KMS-11 (cell line): ENCODE data around the gene ERC2.

Source experiments
- H2AFZ ChIP-seq: fragments of 200-600 bp; sonication (generic); 2 replicates; pipeline ENCODE4 v1.6.1; 2016; ENCODE audit warnings: antibody characterized with exemption, mixed run types, low read depth
- H3K27ac ChIP-seq: fragments of 200-600 bp; sonication (generic); 2 replicates; pipeline ENCODE4 v1.6.1; 2016; ENCODE audit warnings: mild to moderate bottlenecking, mixed run types
- H3K27me3 ChIP-seq: fragments of 200-600 bp; sonication (generic); 2 replicates; pipeline ENCODE4 v1.6.1; 2017; ENCODE audit warnings: mild to moderate bottlenecking, low read depth, mixed run types, moderate library complexity; ENCODE audit not compliant: insufficient read depth
- H3K36me3 ChIP-seq: fragments of 200-600 bp; sonication (generic); 2 replicates; pipeline ENCODE4 v1.6.1; 2017; ENCODE audit warnings: mild to moderate bottlenecking, mixed run types; ENCODE audit not compliant: insufficient read depth
- H3K4me1 ChIP-seq: fragments of 200-600 bp; sonication (generic); 2 replicates; pipeline ENCODE4 v1.6.1; 2016; ENCODE audit warnings: mild to moderate bottlenecking, low read depth, mixed run types; ENCODE audit not compliant: poor library complexity, severe bottlenecking
- H3K4me2 ChIP-seq: fragments of 200-600 bp; sonication (generic); 2 replicates; pipeline ENCODE4 v1.7.0; 2016; ENCODE audit warnings: mild to moderate bottlenecking, mixed run types
- H3K4me3 ChIP-seq: fragments of 200-600 bp; sonication (generic); IDR thresholded peaks from 2 replicates; pipeline ENCODE4 v1.6.1; 2017; ENCODE audit warnings: low read depth, low read length, mixed read lengths; ENCODE audit not compliant: insufficient read depth
- H3K79me2 ChIP-seq: fragments of 200-600 bp; sonication (generic); 2 replicates; pipeline ENCODE4 v1.6.1; 2016; ENCODE audit warnings: low read depth, mixed run types; ENCODE audit not compliant: insufficient read depth
- H3K9ac ChIP-seq: fragments of 200-600 bp; sonication (generic); 2 replicates; pipeline ENCODE4 v1.6.1; 2016; ENCODE audit warnings: mild to moderate bottlenecking, mixed run types
- H4K20me1 ChIP-seq: fragments of 200-600 bp; sonication (generic); 2 replicates; pipeline ENCODE4 v1.6.1; 2016; ENCODE audit warnings: mild to moderate bottlenecking, mixed run types; ENCODE audit not compliant: insufficient read depth
- CTCF ChIP-seq: fragments of 200-600 bp; sonication (generic); conservative IDR thresholded peaks from 2 replicates; pipeline ENCODE4 v1.6.1; 2017; ENCODE audit warnings: low read depth, mild to moderate bottlenecking, antibody characterized with exemption, low read length, moderate library complexity, mixed read lengths

Gene ERC2

GRCh38 chr3:55565521-55565920 is 902.7 kb downstream of the ERC2 start:
- Histone ChIP-seq H3K4me3 (no peak overlapping the region), H3K27ac (no peak overlapping the region), H3K36me3 (no peaks in the 10 kb centered on the region), H3K79me2 (no peaks in the 10 kb centered on the region), H3K4me1 (no peaks in the 10 kb centered on the region), H3K9ac (no peak overlapping the region), H3K4me2 (no peak overlapping the region), H2AFZ (no peak overlapping the region), H4K20me1 (no peaks in the 10 kb centered on the region), H3K27me3 (no peaks in the 10 kb centered on the region)
- no peak for TF ChIP-seq CTCF

- H3K4me3 ChIP-seq, result no peak overlapping the region
- no peak overlapping the region for H3K4me2 ChIP-seq
These were observed 903.5 kb downstream of the ERC2 start for GRCh38 chr3:55564726-55565125.

GRCh38 chr3:55562700-55563099 is 905.6 kb downstream of the ERC2 start:
- Histone ChIP-seq H3K27me3 (no peaks in the 10 kb centered on the region), H4K20me1 (no peaks in the 10 kb centered on the region), H3K4me2 (no peak overlapping the region), H3K4me1 (no peaks in the 10 kb centered on the region), H3K79me2 (no peaks in the 10 kb centered on the region), H3K27ac (no peak overlapping the region), H3K4me3 (no peak overlapping the region), H3K9ac (no peak overlapping the region), H3K36me3 (no peaks in the 10 kb centered on the region), H2AFZ (no peak overlapping the region)
- no peak for TF ChIP-seq CTCF

More at GRCh38 chr3:55564726-55565125, 903.5 kb downstream of the ERC2 start:
- H3K36me3 ChIP-seq, result no peaks in the 10 kb centered on the region
- no peak overlapping the region for H3K27ac ChIP-seq
- no peak overlapping the region for H3K9ac ChIP-seq
- no peaks in the 10 kb centered on the region for H3K79me2 ChIP-seq
- H2AFZ ChIP-seq, result no peak overlapping the region
- no peaks in the 10 kb centered on the region for H4K20me1 ChIP-seq
- no peak for TF ChIP-seq CTCF
- no peaks in the 10 kb centered on the region for H3K27me3 ChIP-seq
- H3K4me1 ChIP-seq, result no peaks in the 10 kb centered on the region

GRCh38 chr3:55559500-55560423 is 908.5 kb downstream of the ERC2 start:
- no peak overlapping the region for H2AFZ ChIP-seq
- H3K9ac ChIP-seq, result no peak overlapping the region
- no peaks in the 10 kb centered on the region for H4K20me1 ChIP-seq
- H3K4me2 ChIP-seq, result no peak overlapping the region
- H3K79me2 ChIP-seq, result no peaks in the 10 kb centered on the region
- no peak overlapping the region for H3K4me3 ChIP-seq
- no peak overlapping the region for H3K27ac ChIP-seq
- no peaks in the 10 kb centered on the region for H3K36me3 ChIP-seq
- TF ChIP-seq CTCF, result no peak
- no peaks in the 10 kb centered on the region for H3K27me3 ChIP-seq
- no peaks in the 10 kb centered on the region for H3K4me1 ChIP-seq
